Measurements from ENCODE around the gene LRRC10.
A peak's percentile ranks its signal among the peaks of the same experiment; 100 is the strongest.
"Not testable (repeated sequence)": the region's sequence is repeated elsewhere in the genome, so short reads cannot be mapped to it uniquely, and the experiment has no call there.

The LRRC10 gene

GRCh38 chr12:69619050-69619449 is 8.3 kb upstream of the LRRC10 start:
- DNase-seq (ENCODE audit: low read depth): no peak

- no peak for DNase-seq (ENCODE audit: low read depth)
These were observed 5.3 kb upstream of the LRRC10 start for GRCh38 chr12:69616025-69616424.

GRCh38 chr12:69613351-69613750 is 2.6 kb upstream of the LRRC10 start:
- no peak for DNase-seq (ENCODE audit: low read depth)

- DNase-seq (ENCODE audit: low read depth): no peak
These were observed 581 bp downstream of the LRRC10 start for GRCh38 chr12:69610126-69610525.

GRCh38 chr12:69608114-69608513 is 2.6 kb downstream of the LRRC10 start:
- DNase-seq (ENCODE audit: low read depth): no peak

GRCh38 chr12:69604275-69604674 is 6.4 kb downstream of the LRRC10 start:
- not testable (repeated sequence) for DNase-seq (ENCODE audit: low read depth)

- not testable (repeated sequence) for DNase-seq (ENCODE audit: low read depth)
These were observed 7.2 kb downstream of the LRRC10 start for GRCh38 chr12:69603556-69603955.

- no peak for DNase-seq (ENCODE audit: low read depth)
These were observed 7.8 kb downstream of the LRRC10 start for GRCh38 chr12:69602954-69603353.

- no peak for DNase-seq (ENCODE audit: low read depth)
These were observed 8.6 kb downstream of the LRRC10 start for GRCh38 chr12:69601962-69602685.

GRCh38 chr12:69600804-69601203 is 9.9 kb downstream of the LRRC10 start:
- DNase-seq (ENCODE audit: low read depth): no peak

- no peak for DNase-seq (ENCODE audit: low read depth)
These were observed 12.4 kb downstream of the LRRC10 start for GRCh38 chr12:69598174-69598753.

- DNase-seq (ENCODE audit: low read depth): no peak
These were observed 15.0 kb downstream of the LRRC10 start for GRCh38 chr12:69595689-69596088.

- no peak for DNase-seq (ENCODE audit: low read depth)
These were observed 21.6 kb downstream of the LRRC10 start for GRCh38 chr12:69589082-69589481.

GRCh38 chr12:69588527-69588926 is 22.2 kb downstream of the LRRC10 start:
- no peak for DNase-seq (ENCODE audit: low read depth)

- DNase-seq (ENCODE audit: low read depth): peak; percentile 83
These were observed 25.3 kb downstream of the LRRC10 start, which contains the start of gene CCT2 for GRCh38 chr12:69585189-69586062. CCT2 (plus strand) TSS chr12:69585459; CDS start chr12:69585522, 63 bp downstream.

GRCh38 chr12:69583203-69583602 is 27.5 kb downstream of the LRRC10 start:
- DNase-seq (ENCODE audit: low read depth): no peak

- DNase-seq (ENCODE audit: low read depth): no peak
These were observed 30.6 kb downstream of the LRRC10 start for GRCh38 chr12:69580074-69580473.

- no peak for DNase-seq (ENCODE audit: low read depth)
These were observed 31.7 kb downstream of the LRRC10 start for GRCh38 chr12:69579029-69579428.

GRCh38 chr12:69578283-69578682 is 32.4 kb downstream of the LRRC10 start:
- DNase-seq (ENCODE audit: low read depth): no peak

- no peak for DNase-seq (ENCODE audit: low read depth)
These were observed 35.4 kb downstream of the LRRC10 start for GRCh38 chr12:69575346-69575745.

GRCh38 chr12:69570545-69571399 is 39.9 kb downstream of the LRRC10 start:
- no peak for DNase-seq (ENCODE audit: low read depth)

GRCh38 chr12:69570000-69570516 is 40.6 kb downstream of the LRRC10 start:
- DNase-seq (ENCODE audit: low read depth): peak; percentile 45
